HG02981 (cell line): ENCODE results near the gene COPS9.
A peak's percentile ranks its signal among the peaks of the same experiment; 100 is the strongest.

Source experiments
- ATAC-seq: cut with Tn5 transposase; IDR thresholded peaks from one replicate; pipeline ENCODE4 v1.9.1; 2021; ENCODE audit warnings: mild to moderate bottlenecking, moderate library complexity; ENCODE audit not compliant: unreplicated experiment

COPS9 gene

DNA sequence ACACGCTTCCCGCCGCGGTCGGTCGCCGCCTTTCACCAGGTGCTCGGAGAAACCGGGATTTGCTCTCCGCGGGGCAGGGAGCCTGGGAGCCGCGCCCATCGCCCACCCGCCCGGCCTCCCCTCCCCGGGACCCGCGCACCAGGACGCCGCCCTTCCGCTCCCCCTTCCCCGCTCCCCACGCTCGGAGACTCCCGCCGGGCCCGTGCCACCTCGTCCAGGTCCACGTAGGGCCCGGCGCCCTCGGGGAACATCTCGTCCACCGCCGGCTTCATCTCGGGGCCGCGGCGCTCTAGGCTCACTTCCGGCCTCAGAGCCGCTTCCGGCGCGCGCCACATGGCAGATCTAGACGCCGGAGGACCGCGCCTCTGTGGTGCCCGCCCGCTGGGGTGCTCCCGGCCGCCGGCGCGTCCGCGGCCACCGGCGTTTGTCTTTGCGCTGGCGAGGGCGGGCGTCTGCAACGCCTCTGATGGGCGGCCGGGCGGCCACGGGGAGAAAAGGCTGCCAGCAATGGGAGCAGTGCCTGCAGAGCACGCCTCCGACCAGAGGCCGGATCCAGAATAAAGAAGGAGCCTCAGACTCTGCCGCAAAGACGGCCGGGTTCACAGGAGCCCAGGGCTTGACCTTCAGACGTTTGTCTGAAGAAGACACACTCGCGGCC, at the start of gene COPS9:
COPS9 (minus strand) TSS at position 293 of the 658 bp plus-strand sequence; CDS start at position 272, 21 bp downstream.
- ATAC-seq: peak; percentile 96

DNA sequence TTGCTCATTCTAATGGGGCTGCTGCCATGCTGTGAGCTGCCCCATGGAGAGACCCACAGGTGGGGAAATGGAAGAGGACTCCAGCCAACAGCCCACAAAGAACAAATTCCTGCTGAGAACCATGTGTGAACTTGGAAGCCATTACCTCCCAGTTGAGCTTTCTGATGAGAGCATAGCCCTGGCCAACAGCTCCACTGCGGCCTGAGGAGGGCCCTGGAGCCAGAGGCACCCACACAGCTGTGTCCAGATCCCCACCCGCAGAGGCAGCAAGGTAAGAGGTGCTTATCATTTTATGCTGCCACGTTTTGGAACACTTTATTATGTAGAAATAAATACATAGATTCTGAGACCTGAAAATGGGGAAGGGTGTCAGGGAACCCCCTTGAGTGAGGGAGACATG, 48.6 kb upstream of the COPS9 start:
- no peak for ATAC-seq

DNA sequence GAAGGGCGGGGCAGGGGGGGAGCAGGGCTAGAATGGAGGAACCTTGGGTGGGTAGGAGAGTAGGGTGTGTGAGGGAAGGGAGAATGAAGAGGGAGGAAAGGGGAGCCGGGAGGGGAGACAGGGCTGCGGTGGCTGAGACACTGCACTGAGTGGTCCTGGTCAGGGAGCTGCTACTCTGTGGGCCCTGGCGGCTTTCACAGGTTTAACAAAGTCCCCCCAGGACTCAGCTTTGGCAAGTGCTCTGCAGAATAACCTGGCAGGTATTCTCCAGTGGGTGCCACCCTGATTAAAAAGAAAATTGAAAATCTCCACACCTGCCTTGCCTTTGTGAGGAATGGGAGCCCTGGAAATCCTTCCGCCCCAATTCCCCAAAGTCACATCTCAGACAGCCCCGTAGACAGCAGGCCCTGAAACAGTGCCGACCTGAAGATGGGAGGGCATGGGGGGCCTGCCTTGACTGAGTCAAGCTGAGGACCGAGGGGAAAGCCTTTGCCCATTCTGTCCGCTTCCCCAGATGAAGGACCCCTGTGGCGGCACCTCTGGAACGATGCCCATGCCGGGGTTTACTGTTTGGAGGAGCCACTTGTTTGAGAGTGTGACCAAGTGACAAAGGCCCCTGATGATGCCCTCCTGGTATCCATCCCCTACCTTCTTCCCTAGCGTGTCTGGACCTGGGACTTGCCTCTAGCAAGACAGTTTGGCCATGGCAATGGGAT, 47.9 kb upstream of the COPS9 start:
- ATAC-seq: no peak

DNA sequence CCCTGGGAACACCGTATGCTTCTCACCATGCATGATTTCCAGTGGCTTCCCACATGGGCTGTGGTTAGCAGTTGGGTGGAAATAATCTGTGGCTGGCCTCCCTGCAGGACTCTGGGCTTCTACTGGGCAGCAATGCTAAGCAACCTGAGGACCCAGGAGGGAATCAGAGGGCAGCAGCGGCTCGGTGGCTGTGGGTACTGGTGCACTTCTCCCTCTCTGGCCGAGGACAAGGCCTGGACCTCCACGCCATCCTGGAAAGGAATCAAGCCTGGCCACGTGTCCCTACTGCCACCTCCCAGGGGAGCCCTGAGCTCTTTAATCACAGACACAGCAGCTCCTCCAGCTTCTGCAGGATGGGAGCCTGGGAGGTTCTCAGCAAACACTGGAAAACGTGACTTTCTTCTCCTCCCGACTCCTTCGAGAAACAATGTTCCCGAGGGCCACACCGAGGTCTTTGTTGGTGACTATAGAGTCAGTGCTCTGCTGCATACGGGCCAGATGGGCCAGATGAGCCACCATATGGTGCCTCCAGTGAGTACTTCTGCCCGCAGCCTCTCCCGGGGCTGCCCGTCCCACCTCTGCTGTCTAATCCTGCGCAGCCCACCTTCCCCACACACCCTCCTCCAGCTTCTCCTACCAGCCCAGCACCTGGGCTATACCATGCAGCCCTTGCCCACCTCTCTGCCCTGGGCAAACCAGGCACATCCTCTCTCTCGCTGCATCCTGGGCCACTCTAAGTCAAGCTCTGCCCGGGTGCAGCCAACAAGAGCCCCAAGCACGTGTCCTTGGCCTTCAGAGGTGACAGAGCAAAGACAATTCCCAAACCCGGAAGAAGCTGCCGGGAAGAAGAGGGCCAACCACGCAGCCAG, 47.1 kb upstream of the COPS9 start:
- ATAC-seq: no peak

DNA sequence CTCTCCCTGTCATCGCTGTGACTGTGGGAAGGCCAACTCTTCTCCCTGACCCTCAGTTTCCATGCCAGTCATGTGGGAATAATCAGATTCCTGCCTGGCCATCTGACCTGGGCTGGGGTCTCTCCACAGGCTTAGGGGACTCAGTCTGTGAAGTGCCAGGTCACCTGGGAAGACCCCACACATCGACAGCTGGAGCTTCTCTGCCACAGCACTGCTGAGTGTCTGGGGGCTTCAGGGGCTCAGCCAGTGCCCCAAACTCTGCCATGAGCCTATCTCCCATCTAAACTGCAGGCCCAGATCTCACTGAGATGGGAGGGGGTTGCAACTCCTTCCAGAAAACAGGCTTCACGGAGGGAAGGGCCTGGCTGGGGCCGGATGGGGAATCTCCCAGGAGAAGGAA, 46.4 kb upstream of the COPS9 start:
- ATAC-seq: no peak

DNA sequence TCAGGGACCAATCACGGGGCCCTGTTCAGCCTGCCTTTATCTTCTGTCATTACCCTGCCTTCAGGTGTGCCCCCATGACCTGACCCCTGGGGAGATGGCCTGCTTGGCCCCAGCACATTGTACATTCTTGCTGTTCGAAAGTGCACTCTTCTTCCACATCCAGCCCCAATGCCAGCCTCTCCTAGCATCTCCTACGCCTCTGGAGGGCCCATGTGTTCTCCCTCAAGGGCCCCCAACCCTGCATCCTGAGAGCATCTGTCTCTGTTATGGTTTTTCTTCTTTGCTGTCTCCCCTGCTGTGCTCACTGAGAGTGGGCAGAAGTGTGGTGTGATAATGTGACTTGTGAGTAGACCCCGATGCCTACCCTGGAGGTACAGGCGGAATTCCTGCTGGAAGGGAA, 45.9 kb upstream of the COPS9 start:
- ATAC-seq: no peak

DNA sequence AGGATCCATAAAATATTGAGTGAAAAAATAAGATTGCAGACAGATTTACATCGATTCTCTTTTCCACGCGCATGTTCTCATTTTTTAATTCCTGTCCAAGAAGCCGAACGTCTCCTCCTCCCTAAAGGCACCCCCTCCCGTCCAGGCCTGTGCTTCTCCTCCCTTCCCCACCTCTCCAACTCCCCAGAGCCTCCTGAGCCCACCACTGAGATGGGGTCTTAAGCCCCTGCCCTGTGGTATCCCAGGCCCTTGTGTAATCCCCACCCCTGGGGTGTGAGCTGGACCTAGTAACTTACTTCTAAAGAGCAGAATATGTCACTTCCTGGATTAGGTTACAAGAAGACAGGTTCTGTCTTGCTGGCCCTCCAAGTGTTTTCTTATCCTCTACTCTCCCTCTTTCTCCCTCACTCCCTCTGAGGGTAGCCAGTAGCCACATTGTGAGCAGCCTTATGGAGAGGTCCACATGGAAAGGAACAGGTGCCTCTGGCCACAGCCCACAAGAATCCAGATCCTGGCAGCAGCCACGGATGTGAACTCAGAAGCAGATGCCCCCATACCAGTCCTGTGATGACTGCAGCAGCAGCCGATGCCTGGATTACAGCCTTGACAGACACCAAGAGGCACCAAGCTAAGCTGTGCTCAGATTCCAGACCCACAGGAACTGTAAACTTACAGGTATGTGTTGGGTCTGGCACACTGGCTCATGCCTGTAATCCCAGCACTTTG, 44.0 kb upstream of the COPS9 start:
- no peak for ATAC-seq

DNA sequence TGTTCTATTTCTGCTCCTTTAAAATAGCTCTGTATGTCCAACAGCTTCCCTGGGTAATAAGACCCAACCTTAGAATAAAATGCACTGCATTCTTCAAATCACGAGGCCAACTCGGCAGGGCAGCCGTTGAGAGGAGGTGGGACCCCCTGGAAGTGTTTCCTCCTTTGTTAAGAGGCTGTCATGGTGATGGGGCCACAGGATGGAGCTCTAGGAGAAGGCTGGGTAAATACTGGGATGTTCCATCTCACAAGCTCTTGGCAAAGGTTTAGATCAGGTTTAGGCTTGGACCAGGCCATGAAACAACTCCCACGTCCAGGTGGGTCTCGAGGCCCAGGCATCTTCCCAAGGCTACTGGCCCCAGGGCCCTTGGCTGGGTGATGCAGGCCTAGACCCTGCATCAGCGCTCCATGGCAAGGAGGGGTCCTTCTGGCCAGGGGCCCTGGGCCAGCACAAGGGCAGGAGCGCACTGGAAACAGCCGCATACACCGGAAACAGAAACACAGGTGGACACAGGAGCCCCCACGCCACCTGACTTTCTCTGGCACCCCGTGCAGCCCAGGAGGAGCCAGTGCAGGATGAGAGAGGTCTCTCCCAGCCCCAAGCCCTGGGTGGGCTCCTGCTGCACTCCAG, 43.2 kb upstream of the COPS9 start:
- ATAC-seq: no peak

DNA sequence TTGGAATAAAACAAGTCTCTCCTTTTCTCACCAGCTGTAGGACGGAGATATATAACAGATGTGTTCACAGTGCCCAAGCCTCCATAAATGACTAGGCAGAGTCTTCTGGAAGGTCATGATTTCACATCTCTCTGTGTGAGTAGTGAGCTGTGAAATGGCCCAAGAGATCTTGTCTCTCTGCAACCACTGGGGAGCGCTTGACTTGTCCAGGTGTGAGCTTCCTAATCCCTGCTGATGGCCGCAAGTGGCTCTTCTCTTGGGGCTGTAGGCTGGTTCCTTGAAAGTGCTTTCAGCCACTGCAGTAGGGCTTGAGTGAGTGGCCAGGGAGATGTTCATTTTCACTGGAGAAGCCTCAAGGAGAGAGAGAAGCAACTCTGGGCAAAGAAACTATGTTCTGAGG, 42.5 kb upstream of the COPS9 start:
- no peak for ATAC-seq

DNA sequence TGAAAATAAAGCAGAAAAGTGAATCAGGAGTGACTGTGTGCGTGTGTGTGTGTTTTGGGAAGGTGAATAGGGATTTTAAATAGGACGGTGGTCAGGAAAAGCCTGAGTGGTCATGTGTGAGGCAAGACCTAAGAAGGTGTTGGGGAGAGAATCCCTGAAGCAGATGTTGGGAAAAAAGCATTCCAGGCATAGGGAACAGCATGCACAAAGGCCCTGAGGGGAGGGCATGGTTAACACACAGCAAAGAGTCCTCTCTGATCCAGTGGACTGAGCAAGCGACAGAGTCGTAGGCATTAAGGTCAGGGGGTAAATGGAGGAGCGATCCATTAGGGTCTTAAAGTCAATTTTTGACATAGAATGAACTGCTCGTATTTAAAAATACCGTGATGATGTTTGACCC, 38.4 kb upstream of the COPS9 start:
- ATAC-seq: no peak

DNA sequence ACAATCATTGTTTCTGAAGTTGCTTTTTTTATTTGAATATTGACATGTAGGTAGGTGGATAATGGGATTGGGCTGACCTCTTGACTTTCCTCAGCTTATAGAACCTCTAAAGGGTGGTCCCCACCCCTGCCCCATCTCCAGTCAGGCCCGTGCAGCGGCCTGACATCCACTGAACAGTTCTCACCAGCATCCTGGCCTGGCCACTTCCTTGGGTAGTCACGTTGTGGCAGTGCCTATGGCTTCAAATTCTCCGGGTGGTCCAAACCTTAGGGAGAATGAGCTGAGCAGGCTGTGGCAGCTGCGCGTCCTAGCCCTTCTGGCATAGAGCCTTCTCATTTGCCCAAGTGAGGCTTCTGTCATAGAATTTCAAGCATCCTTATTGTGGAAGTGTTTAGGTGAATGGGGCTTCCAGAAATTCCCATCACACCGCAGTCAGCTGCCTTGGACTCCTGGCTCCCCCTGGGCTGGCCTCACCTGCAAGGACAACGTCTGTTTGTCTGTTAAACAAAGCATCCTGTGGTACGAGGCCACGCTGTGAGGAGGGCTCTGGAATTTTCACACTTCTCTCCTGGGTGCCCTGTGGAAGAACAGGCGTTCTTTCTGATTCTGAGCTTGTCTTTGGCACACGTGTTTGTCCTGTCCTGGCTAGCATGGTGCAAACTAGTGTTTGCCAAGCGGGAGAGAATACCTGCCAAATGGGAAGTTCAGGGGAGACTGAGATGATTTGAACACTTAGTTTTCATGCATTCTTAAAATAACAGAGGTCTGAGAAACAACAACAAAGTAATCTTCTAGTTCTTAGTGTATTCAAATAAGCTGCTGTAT, 36.2 kb upstream of the COPS9 start:
- ATAC-seq: no peak

DNA sequence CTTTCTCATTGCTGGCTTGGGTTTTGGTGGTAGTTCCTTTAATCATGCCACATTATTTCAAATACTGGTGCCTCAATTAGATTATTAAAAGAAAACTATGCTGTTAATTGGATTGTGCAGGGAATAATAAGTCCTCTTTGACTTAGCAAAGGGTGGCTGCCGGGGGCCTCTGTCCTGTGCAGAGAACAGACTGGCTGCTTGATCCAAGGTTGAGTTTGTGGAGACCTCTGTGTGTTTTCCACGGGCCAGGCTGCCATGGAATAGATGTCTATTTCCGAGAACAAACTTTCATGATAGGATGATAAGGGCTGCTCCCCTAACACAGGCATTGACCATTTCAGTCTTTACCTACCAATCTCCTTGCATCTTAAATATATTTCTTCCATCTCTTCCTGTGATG, 34.8 kb upstream of the COPS9 start:
- no peak for ATAC-seq

DNA sequence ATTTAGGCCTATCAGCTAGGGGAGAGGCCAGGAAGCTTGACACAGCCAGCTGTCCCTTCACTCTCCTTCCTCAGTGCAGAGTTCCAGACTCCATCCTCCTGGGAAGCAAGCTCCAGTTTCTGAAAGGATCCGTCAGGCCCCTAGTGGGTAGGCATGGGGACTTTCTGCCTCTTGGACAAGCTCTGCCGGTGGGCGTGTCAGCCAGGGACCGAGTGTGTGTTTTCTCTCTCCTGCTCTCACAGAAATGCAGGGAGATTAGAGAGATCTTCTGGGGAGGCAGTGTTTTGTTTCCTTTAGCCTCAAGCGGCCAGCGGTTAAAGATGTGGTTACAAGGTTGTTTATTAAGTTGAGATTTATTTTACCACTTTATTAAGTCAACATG, 34.2 kb upstream of the COPS9 start:
- no peak for ATAC-seq

DNA sequence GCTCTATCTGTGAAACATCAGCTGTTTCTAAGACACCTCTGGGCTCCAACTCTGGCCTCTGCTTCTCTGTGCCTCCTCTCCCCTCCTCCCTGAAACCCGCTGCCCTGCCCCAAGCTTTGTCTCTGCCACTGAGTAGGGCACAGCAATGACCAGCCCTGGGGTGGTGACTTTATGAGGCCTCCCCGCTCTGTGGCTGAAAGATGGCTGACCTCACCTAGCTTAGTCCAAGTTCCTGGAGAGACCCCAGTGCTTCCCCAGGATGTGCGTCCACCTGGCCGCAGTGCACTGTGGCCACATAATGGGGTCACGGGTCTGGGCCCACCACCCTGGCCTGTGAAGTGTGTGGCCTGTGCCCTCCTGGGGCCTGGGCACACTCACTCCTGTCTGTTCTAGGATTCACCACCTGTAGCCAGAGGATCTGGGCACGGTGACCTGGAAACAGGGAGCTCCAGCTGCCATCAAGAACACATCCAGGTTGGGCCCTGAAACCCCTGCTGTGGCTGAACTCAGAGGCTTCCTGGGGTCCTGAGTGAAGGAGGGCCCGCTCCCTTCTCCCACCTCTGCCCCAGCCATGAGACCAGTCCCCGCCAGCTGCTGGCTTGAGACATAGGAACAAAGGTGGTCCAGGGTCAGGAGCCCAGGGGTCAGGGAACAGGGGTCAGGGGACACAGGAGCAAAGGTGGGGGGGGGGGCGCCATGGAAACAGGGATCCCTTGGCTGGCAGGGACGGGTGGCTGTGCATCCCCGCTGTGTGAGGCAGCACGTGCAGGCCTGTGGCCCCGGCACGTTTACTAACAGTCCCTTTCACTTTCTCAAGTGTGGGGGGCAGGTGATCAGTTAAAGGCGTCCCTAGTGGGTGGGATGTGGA, 33.6 kb upstream of the COPS9 start:
- ATAC-seq: no peak

DNA sequence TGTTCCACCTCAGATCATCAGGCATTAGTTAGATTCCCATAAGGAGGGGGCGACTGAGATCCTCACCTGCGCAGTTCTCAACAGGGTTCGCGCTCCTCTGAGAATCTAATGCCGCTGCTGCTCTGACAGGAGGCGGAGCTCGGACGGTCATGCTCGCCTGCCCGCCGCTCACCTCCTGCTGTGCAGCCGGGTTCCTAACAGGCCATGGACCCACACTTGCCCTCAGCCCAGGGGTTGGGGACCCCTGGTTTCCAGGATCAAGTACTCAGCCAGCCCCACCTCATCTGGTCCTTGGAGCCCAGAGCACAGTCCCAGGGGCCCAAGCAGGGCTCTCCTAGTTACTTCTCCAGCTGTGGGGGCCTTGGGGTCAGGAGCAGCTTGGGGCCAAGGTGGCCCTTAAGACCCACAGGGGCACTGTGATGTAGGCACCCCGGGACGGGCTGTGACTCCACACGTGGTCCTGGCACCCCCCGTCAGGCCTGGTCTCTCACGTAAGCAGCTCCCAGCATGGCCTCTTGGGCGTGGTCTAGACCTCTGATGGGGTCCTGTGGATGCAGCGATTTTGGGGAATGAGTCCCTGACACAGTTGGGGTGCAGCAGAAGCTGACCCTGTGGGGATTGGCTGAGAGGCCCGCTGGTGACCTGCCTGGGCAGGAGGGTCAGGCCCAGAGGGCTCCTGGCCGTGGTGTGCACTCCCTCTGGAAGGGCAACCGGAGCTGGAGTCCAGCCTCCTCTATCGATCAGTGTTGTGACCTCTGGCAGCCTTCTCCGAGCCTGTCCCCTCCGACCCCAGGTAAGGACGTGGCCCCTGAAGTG, 32.6 kb upstream of the COPS9 start:
- ATAC-seq: no peak

DNA sequence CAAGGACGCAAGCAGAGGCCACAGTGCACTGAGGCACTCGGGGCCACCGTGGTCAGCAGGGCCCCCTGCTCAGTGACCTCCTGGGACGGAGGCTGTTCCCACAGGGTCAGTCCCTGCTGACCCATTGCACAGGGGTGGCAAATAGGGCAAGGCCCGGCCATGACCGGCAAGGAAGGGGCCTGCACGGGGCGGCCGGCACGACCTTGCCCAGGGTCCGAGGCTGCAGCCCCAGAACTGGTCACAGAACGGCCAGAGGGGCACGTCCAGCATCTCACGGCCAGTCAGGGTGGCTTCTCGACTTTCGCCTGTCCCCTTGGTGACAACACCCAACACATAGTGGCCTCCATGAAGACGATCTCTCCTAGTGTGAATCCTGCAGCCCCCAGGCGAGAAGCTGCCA, 31.9 kb upstream of the COPS9 start:
- no peak for ATAC-seq

DNA sequence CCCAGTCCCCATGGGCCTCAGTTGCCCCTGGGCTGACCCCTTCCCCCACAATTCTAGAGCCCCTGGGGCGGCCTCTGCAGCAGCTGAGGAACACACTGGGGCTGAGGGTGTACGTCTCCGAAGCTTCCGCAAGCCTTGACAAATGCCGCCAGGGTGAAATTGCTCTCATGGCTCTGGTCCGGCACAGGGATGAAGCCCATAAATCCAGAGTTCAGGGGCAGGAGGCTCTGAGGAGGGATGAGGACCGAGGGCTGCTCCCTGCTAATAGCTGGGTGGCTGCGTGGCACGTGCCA, 31.4 kb upstream of the COPS9 start:
- ATAC-seq: no peak
